Measurements from ENCODE around the gene POM121.
"Not testable (repeated sequence)": the region's sequence is repeated elsewhere in the genome, so short reads cannot be mapped to it uniquely, and the experiment has no call there.

Gene POM121

GRCh38 chr7:72950432-72950831, 25.5 kb downstream of the POM121 start:
- CTCF ChIA-PET; POLR2A ChIA-PET; H3K4me3 ChIP-seq (ENCODE audit: low read depth, low read length); DNase-seq (ENCODE audit: low read depth, low spot score): not testable (repeated sequence)

GRCh38 chr7:72953901-72954562, 29.1 kb downstream of the POM121 start:
- DNase-seq (ENCODE audit: low read depth, low spot score); POLR2A ChIA-PET; CTCF ChIA-PET: not testable (repeated sequence)
- H3K4me3 ChIP-seq (ENCODE audit: low read depth, low read length), result peak overlapping the region; percentile 38

GRCh38 chr7:72954563-72955198, 29.8 kb downstream of the POM121 start:
- CTCF ChIA-PET; DNase-seq (ENCODE audit: low read depth, low spot score); POLR2A ChIA-PET: not testable (repeated sequence)
- peak overlapping the region; percentile 32; the same call in 1 of the 2 replicates for H3K4me3 ChIP-seq (ENCODE audit: low read depth, low read length)

GRCh38 chr7:72960029-72960428, 35.1 kb downstream of the POM121 start:
- POLR2A ChIA-PET; CTCF ChIA-PET; DNase-seq (ENCODE audit: low read depth, low spot score); H3K4me3 ChIP-seq (ENCODE audit: low read depth, low read length): not testable (repeated sequence)

- POLR2A ChIA-PET; DNase-seq (ENCODE audit: low read depth, low spot score); CTCF ChIA-PET; H3K4me3 ChIP-seq (ENCODE audit: low read depth, low read length): not testable (repeated sequence)
These were observed 35.9 kb downstream of the POM121 start for GRCh38 chr7:72960626-72961345.

GRCh38 chr7:72961346-72961650, 36.4 kb downstream of the POM121 start:
- CTCF ChIA-PET; H3K4me3 ChIP-seq (ENCODE audit: low read depth, low read length); DNase-seq (ENCODE audit: low read depth, low spot score); POLR2A ChIA-PET: not testable (repeated sequence)

GRCh38 chr7:72963056-72963455, 38.2 kb downstream of the POM121 start:
- POLR2A ChIA-PET; H3K4me3 ChIP-seq (ENCODE audit: low read depth, low read length); DNase-seq (ENCODE audit: low read depth, low spot score); CTCF ChIA-PET: not testable (repeated sequence)

- H3K4me3 ChIP-seq (ENCODE audit: low read depth, low read length); POLR2A ChIA-PET; CTCF ChIA-PET; DNase-seq (ENCODE audit: low read depth, low spot score): not testable (repeated sequence)
These were observed 40.5 kb downstream of the POM121 start for GRCh38 chr7:72965186-72965975.

GRCh38 chr7:72966892-72967291, 42.0 kb downstream of the POM121 start:
- CTCF ChIA-PET; DNase-seq (ENCODE audit: low read depth, low spot score); H3K4me3 ChIP-seq (ENCODE audit: low read depth, low read length); POLR2A ChIA-PET: not testable (repeated sequence)

- CTCF ChIA-PET, POLR2A ChIA-PET: not testable (repeated sequence)
These were observed 44.2 kb downstream of the POM121 start, which contains the start of gene TRIM74 for GRCh38 chr7:72968980-72969516. TSS of gene TRIM74 (minus strand) at chr7:72969466. CDS start at chr7:72966157, 3,309 bp downstream.

GRCh38 chr7:72969688-72970087, 44.8 kb downstream of the POM121 start:
- H3K4me3 ChIP-seq (ENCODE audit: low read depth, low read length); DNase-seq (ENCODE audit: low read depth, low spot score); CTCF ChIA-PET; POLR2A ChIA-PET: not testable (repeated sequence)

More at GRCh38 chr7:72968980-72969516, 44.2 kb downstream of the POM121 start, which contains the start of gene TRIM74:
- H3K4me3 ChIP-seq (ENCODE audit: low read depth, low read length); DNase-seq (ENCODE audit: low read depth, low spot score): not testable (repeated sequence)

GRCh38 chr7:72971505-72971904, 46.6 kb downstream of the POM121 start:
- H3K4me3 ChIP-seq (ENCODE audit: low read depth, low read length); POLR2A ChIA-PET; CTCF ChIA-PET; DNase-seq (ENCODE audit: low read depth, low spot score): not testable (repeated sequence)

GRCh38 chr7:72974781-72975180, 49.9 kb downstream of the POM121 start:
- DNase-seq (ENCODE audit: low read depth, low spot score); POLR2A ChIA-PET; H3K4me3 ChIP-seq (ENCODE audit: low read depth, low read length); CTCF ChIA-PET: not testable (repeated sequence)

GRCh38 chr7:72975656-72976286, 50.9 kb downstream of the POM121 start:
- DNase-seq (ENCODE audit: low read depth, low spot score); CTCF ChIA-PET; POLR2A ChIA-PET; H3K4me3 ChIP-seq (ENCODE audit: low read depth, low read length): not testable (repeated sequence)

- POLR2A ChIA-PET; H3K4me3 ChIP-seq (ENCODE audit: low read depth, low read length); CTCF ChIA-PET; DNase-seq (ENCODE audit: low read depth, low spot score): not testable (repeated sequence)
These were observed 51.5 kb downstream of the POM121 start for GRCh38 chr7:72976434-72976833.

GRCh38 chr7:72980382-72980781, 55.5 kb downstream of the POM121 start:
- POLR2A ChIA-PET, CTCF ChIA-PET: not testable (repeated sequence)

More at GRCh38 chr7:72980382-72980781, 55.5 kb downstream of the POM121 start:
- H3K4me3 ChIP-seq (ENCODE audit: low read depth, low read length); DNase-seq (ENCODE audit: low read depth, low spot score): not testable (repeated sequence)

Measured in AG04449 (cell line).